ENCODE measurements around the gene C4orf50.
A peak's percentile ranks its signal among the peaks of the same experiment; 100 is the strongest.

GRCh38 chr4:6019316-6020263, 1.4 kb upstream of the C4orf50 start:
- TF ChIP-seq CTCF (IDR thresholded peaks at IDR 0.05) (peak; percentile 39 to 84 (median 74)), POLR2A (IDR thresholded peaks at IDR 0.05) (no peak)
